Activated naive CD8-positive, alpha-beta T cell treated with anti-CD3 and anti-CD28 coated beads, Interleukin-2, amount 10 ng/mL, durations not matched to agents 7 days and 5 days (primary cell): ENCODE data around the gene PSMD1. TPM values are rescaled to one million over a fixed set of nuclear protein-coding genes. Genes with fewer than 3 reads are reported as not detected.

ENCODE experiments used
- ATAC-seq: fragments of 150-1000 bp; cut with Tn5 transposase; one replicate; pipeline ENCODE4 v1.10.0; 2021; ENCODE audit warnings: low read depth, moderate library complexity
- POLR2A ChIA-PET: fragments of 350-600 bp; sonication (Branson Sonifier 250); formaldehyde crosslinking; loops from one replicate; lab custom pipeline; 2021; ENCODE audit warnings: antibody characterized with exemption; lab: Charles Lee
- DNase-seq: peaks from one replicate; pipeline ENCODE4 v3.0.0; 2021
- H3K27ac Mint-ChIP-seq: one replicate; pipeline ENCODE4 v1.8.0; 2022; ENCODE audit warnings: mild to moderate bottlenecking, mixed read lengths
- H3K27me3 Mint-ChIP-seq: one replicate; pipeline ENCODE4 v1.8.0; 2022; ENCODE audit warnings: mild to moderate bottlenecking, moderate library complexity, mixed read lengths
- H3K36me3 Mint-ChIP-seq: one replicate; pipeline ENCODE4 v1.8.0; 2021; ENCODE audit warnings: mild to moderate bottlenecking, mixed read lengths
- H3K4me1 Mint-ChIP-seq: one replicate; pipeline ENCODE4 v1.8.0; 2021; ENCODE audit warnings: mixed read lengths
- H3K4me3 Mint-ChIP-seq: one replicate; pipeline ENCODE4 v1.8.0; 2022; ENCODE audit warnings: mild to moderate bottlenecking, moderate library complexity, mixed read lengths
- H3K9me3 Mint-ChIP-seq: one replicate; pipeline ENCODE4 v1.8.0; 2021; ENCODE audit warnings: mixed read lengths
- total RNA-seq, 2 experiments: library from RNA; stranded (reverse); gene quantifications; one replicate each; pipeline ENCODE4 v1.2.3, GENCODE V29; 2021

The PSMD1 gene
- total RNA-seq, 2 experiments from 2014 or later, result 64.0 to 65.4 TPM

DNA sequence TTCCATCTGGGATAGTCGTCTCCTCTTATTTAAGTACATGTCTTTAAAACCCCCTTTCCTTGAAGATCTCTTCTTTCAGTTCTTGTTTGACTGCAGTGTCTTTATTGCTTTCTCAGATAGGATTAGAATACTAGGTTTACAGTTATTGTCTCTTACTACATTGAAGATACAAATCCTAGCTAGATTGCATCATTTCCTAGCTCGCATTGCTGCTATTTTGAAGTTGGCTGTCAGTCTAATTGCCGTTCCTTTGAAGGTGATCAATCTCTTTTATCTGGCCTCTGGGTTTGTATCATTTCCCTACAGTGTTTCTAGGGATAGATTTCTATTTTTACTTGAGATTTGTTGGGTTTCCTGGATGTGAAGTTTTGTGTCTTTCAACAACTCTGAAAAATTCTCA, 162.6 kb downstream of the PSMD1 start:
- Mint-ChIP-seq H3K27me3 (no peaks in the 10 kb centered on the region), H3K9me3 (no peaks in the 10 kb centered on the region), H3K4me3 (no peak overlapping the region), H3K36me3 (peaks cover 2% of the 10 kb centered on the region), H3K27ac (no peak overlapping the region), H3K4me1 (peaks cover 4% of the 10 kb centered on the region)
- POLR2A ChIA-PET, result no interaction called here
- no peak for DNase-seq
- ATAC-seq, result no peak

DNA sequence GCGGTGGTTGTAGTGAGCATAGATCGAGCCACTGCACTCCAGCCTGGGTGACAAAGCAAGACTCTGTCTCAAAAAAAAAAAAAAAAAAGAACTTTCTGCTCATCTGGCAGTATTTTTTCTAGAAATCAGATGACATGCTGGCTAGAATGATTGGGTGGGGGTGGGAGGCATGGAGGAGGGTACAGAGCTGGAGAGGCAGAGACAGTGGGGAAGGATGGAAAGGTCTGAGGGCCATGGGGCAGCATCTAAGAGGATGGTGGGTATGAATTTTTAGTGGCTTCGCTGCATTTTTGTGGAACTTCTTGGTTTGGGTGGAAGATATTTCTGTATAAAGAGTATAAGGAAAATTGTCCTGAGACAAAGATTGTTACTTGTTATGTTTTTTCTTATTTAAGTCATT, 165.1 kb downstream of the PSMD1 start:
- ATAC-seq (no peak), DNase-seq (no peak)
- Mint-ChIP-seq H3K4me3 (no peak overlapping the region), H3K36me3 (peaks cover 2% of the 10 kb centered on the region), H3K27me3 (no peaks in the 10 kb centered on the region), H3K4me1 (peaks cover 4% of the 10 kb centered on the region), H3K9me3 (no peaks in the 10 kb centered on the region), H3K27ac (no peak overlapping the region)
- POLR2A ChIA-PET, result no interaction called here

Other genes starting within 250 kb of the PSMD1 start
- 100 to 1,000 TPM; 102 to 105 TPM for gene ITM2C, start 191.9 kb upstream of the PSMD1 start, total RNA-seq
- 10 to 100 TPM; 18.8 to 21.5 TPM for gene GPR55, start 131.6 kb upstream of the PSMD1 start, total RNA-seq
- not detected for gene SPATA3, start 60.7 kb upstream of the PSMD1 start, total RNA-seq
- gene C2orf72, start 19.3 kb upstream of the PSMD1 start, total RNA-seq, result under 1 TPM; 0.47 to 0.48 TPM
- not detected for gene HTR2B, start 68.2 kb downstream of the PSMD1 start, total RNA-seq
- gene ARMC9, start 141.8 kb downstream of the PSMD1 start, total RNA-seq, result 1 to 10 TPM; 2.0 to 2.5 TPM